Testis (tissue), 2 donors: ENCODE measurements around the gene ERC1.

Source experiments
- CTCF ChIP-seq, 3 experiments: fragments of 450-650 bp in 2 of 3; fragments of 200-600 bp in 1 of 3; sonication (generic) in 1 of 3; IDR thresholded peaks; one replicate each; pipeline ENCODE4 v1.5.1; 2016 to 2019; ENCODE audit warnings: antibody characterized with exemption in 3 of 3, mild to moderate bottlenecking in 2 of 3, moderate library complexity in 1 of 3
- POLR2A ChIP-seq: fragments of 450-650 bp; IDR thresholded peaks from one replicate; pipeline ENCODE4 v1.6.1; 2017; ENCODE audit warnings: antibody characterized with exemption, mild to moderate bottlenecking, moderate library complexity

GRCh38 chr12:1289371-1290155, 298.5 kb downstream of the ERC1 start:
- no peak for TF ChIP-seq CTCF (IDR thresholded peaks at IDR 0.05)
- TF ChIP-seq POLR2A: no peak
